NCI-H1930 (cell line): ENCODE measurements around the gene SH3RF3.

Source experiments
- DNase-seq, 2 experiments: peaks; one replicate each; lab custom pipeline; 2025; lab: John Stamatoyannopoulos, UW

The SH3RF3 gene

GRCh38 chr2:109340381-109340780, 211.4 kb downstream of the SH3RF3 start:
- no peak for DNase-seq

- no peak for DNase-seq
These were observed 212.6 kb downstream of the SH3RF3 start for GRCh38 chr2:109341355-109342255.

- DNase-seq = no peak
These were observed 213.3 kb downstream of the SH3RF3 start for GRCh38 chr2:109342256-109342850.

DNA sequence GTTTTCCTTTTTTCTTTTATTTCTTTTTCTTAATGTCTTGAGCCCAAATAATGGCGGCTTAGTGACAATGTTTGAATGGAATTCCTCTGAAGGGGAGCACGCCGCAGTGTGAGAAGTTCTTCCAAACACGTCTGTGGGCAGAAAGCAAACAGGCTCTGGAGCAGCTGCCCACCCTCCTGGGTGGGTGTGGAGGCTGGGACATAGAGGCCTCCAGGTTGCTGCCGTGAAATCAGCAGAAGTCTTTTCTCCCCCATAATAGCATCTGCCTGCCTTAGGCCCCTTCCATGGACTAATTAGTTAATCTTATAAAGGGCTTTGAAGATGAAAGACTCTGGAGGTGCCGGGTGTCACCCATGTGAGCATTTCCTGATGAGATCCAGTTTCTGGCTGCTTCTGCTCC, 213.9 kb downstream of the SH3RF3 start:
- no peak for DNase-seq

GRCh38 chr2:109343460-109343859, 214.5 kb downstream of the SH3RF3 start:
- DNase-seq = no peak

GRCh38 chr2:109344270-109344805, 215.3 kb downstream of the SH3RF3 start:
- no peak for DNase-seq

- DNase-seq = no peak
These were observed 216.1 kb downstream of the SH3RF3 start for GRCh38 chr2:109345091-109345490.

- no peak for DNase-seq
These were observed 216.9 kb downstream of the SH3RF3 start for GRCh38 chr2:109345653-109346480.

DNA sequence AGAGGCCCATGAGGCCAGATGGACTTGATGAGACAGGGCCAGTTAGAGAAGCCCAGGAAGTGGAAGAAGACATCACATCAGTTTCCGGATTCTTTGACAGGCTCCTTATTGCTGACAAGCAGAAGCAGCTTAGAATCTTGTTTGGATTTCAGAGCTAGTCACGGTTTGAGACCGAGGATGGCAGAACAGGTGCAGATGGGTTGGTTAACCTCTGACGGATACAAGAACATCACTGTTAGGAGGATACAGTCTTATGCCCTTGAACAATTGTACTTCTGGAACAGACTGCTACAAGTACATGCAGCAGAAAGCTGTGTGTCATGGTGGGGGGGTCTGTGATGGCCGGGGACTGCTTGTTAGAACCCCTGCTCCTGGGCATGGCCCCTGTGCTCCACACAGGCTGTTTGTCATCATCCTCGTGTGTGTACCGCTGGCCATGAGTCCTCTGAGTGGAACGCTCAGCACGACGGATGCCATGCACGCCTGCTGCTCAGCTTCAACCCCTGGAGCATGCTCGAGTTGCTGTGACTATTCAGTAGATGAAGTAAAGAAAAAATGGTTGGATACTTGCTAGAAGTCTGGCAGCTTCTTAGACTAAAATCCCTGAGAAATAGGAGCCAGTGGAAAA, 217.7 kb downstream of the SH3RF3 start:
- DNase-seq = no peak

- no peak for DNase-seq
These were observed 218.6 kb downstream of the SH3RF3 start for GRCh38 chr2:109347626-109348025.

DNA sequence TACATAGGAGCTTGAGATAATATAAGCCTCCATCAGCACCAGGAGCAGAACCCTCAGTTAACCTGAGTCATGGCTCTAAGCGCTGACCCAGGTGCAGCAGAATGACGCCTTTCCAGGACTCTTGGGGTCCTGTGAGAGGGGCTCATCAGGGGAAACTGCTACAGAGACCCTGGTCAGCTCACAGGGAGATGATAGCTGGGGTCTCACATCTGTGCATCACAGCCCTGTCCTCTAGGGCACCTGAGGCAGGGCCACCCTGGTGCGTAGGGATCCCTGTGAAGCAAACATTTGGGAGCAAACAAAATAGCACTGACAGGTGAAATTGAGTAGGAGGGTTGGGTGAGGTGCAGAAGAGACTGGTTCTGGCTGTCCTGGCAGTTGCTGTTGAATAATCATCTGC, 219.2 kb downstream of the SH3RF3 start:
- no peak for DNase-seq

DNA sequence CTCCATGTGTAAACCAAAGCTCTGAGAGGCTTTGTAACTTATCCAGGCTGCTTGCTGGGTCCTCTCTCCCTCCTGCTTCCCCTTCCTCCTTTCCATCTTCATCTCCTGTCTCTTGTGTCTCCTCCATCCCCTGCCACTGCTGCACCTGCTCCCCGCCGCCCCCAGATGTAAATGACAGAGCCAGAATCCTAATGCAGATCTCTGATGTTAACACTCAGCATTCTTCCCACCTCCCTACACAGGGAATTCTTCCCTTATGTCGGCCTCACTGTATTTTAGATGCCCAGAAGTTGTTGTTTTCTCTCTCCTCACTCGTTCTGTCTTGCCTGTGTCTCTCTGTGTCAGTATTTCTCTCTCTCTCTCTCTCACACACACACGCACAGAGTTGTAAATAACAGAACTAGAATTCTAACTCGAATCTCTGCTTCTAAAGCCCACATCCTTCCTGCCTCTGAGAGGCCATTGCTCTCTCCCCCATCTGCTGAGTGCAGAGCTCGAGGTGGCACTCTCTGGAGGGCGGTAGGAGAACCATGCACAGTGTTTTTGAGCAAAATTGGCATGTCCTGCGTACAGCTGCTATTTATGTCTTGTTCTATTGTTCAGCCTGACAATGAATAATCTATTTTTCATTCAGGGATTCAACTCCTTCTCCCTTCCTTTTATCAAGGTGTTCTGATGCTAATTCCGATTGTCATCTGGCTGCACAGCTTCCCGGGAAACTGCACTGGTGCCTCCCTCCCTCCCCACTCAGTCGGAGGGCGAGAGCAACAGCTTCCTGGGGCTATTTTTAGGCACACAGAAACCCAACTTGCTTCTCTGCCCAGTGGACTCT, 219.9 kb downstream of the SH3RF3 start:
- no peak for DNase-seq

- no peak for DNase-seq
These were observed 220.8 kb downstream of the SH3RF3 start for GRCh38 chr2:109349503-109350465.

GRCh38 chr2:109350526-109350925, 221.5 kb downstream of the SH3RF3 start:
- no peak for DNase-seq

DNA sequence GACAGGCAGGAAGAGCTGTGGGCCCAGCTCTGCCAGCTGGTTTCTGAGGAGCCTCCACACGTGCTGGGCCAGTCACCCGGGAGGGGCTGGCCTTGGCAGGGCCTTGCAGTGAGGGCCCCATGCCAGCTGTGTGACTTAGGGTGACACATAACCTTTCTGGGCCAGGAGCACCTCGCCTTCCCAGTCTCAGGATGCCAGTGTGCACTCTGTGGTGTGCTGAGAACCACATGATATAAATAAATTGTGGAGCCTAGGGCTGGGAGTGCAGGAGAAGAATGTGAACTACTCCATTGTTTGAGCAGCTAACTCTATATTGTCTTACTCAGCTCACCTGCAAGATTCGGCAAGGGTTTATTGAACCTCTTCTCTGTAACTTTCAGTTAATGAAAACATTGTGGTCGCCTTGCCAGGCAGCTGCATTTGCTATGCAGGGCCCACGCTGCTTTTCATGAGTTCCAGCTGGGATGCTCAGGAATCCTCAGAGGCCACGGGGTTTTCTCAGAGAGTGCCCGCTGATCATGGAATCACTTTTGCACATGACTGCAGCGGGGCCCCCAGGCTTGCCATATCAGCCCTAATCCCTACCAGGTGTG, 222.3 kb downstream of the SH3RF3 start:
- no peak for DNase-seq

GRCh38 chr2:109352056-109352897, 223.3 kb downstream of the SH3RF3 start:
- DNase-seq = no peak

GRCh38 chr2:109352898-109353689, 224.1 kb downstream of the SH3RF3 start:
- no peak for DNase-seq
